Uterus (tissue), 2 donors: ENCODE data around the gene PIEZO2.

ENCODE experiments used
- CTCF ChIP-seq, 4 experiments: fragments of 200-600 bp in 2 of 4; fragments of 450-650 bp in 2 of 4; sonication (generic) in 2 of 4; IDR thresholded peaks; one replicate each; pipeline ENCODE4 v1.5.1; 2016 to 2019; ENCODE audit warnings: antibody characterized with exemption in 4 of 4, mild to moderate bottlenecking in 2 of 4, moderate library complexity in 1 of 4
- POLR2A ChIP-seq, 2 donors: fragments of 450-650 bp; IDR thresholded peaks; one replicate each; pipeline ENCODE4 v1.6.1; 2016; ENCODE audit warnings: antibody characterized with exemption in 2 of 2, mild to moderate bottlenecking in 1 of 2, moderate library complexity in 1 of 2

DNA sequence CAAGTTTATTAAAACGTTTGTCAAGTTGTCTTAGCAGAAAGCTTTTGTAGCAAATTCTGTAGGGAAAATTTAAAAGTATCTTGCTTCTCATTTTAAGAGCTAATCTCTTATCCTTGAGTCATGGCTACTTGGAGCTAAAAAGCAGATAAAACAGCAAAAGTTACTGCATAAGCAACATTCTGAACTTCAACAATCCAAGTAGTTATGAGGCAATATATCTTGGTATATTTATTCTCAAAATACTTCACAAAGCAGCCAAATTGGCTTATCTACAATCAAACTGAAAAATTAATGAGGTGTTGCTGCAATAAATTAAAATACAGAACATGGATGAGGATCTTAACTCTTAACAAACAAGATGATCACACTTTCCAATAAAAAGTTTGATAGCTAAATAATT lies 306.5 kb downstream of the PIEZO2 start:
- TF ChIP-seq CTCF (IDR thresholded peaks at IDR 0.05) (no peak), POLR2A (IDR thresholded peaks at IDR 0.05) (no peak)
